Lung microvascular endothelial cell (primary cell): ENCODE measurements around the gene SSTR3. TPM values are rescaled to one million over a fixed set of nuclear protein-coding genes. Genes with fewer than 3 reads are reported as not detected.

Source experiments
- DNase-seq, 2 donors: peaks; one replicate each; pipeline versions ENCODE4 v3.0.0 to v3.0.0-alpha.2; 2010; ENCODE audit warnings: low read depth in 2 of 2
- total RNA-seq: library from RNA; depleted of rRNA; stranded (reverse); fragments of >200 nt; gene quantifications from 2 replicates; pipeline ENCODE4 v1.2.1, GENCODE V29; 2014

The SSTR3 gene
- total RNA-seq, 1 donor from 2014 or later, result not detected

GRCh38 chr22:37229012-37229804 lies 16.9 kb upstream of the SSTR3 start:
- DNase-seq, result peak; percentile 61 to 78

GRCh38 chr22:37228106-37229011 lies 16.1 kb upstream of the SSTR3 start:
- DNase-seq, result peak; percentile 20 to 38

DNA sequence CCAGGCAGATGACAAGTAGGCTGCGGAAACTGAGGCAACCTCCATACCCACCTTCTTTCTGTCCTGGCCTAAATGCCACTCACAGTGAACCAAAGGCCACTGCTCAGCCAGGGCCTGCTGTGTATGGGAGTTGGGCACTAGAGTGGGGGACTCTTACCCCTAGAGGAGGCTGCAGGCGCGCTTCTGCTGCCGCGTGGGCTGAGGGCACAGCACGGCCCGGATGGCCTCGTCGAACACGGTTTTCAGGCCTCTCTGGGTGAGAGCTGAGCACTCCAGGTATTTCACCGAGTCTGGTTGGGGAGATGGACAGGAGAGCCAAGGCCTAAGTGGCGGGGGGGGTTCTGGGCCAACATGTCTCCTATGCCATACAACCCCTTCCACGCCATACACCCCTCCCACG lies 14.2 kb upstream of the SSTR3 start:
- no peak for DNase-seq

DNA sequence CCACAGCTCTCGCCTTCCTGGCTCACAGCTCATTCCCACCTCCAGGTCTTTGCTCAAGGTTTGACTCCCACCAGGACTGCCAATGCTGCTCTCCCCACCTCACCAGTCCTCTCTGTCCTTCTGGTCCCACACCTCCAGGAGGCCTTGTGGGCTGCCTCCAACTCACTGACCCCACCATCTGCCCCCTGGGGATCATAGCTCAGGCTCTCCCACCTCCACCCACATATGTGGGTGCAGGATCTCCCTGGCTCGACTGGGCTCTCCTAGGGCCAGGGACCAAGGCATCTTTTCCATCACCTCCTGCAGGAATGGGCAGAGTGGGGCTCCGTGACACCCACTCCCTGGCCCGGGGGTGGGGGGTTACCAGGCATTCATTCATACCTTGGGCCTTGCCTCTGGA lies 13.8 kb upstream of the SSTR3 start:
- no peak for DNase-seq

- DNase-seq, result peak in 1 of 2 donors; percentile 21
These were observed 13.2 kb upstream of the SSTR3 start for GRCh38 chr22:37225481-37225880.

GRCh38 chr22:37224757-37225420 lies 12.6 kb upstream of the SSTR3 start:
- DNase-seq, result no peak

GRCh38 chr22:37223965-37224551 lies 11.8 kb upstream of the SSTR3 start:
- DNase-seq, result no peak

- DNase-seq, result no peak
These were observed 10.2 kb upstream of the SSTR3 start for GRCh38 chr22:37222440-37222971.

GRCh38 chr22:37221424-37222333 lies 9.4 kb upstream of the SSTR3 start:
- no peak for DNase-seq

DNA sequence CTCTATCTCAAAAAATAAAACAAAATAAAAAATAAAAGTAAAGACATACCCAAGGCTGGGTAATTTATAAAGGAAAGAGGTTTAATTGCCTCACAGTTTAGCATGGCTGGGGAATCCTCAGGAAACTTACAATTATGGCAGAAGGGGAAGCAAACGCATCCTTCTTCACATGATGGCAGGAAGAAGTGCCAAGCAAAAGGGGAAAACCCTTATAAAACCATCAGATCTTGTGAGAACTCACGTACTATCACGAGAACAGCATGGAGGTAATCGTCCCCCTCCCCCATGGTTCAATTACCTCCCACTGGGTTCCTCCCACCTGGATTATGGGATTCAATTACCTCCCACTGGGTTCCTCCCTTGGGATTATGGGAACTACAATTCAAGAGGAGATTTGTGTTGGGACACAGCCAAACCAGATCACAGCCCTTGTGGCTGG lies 8.3 kb upstream of the SSTR3 start:
- DNase-seq, result no peak

DNA sequence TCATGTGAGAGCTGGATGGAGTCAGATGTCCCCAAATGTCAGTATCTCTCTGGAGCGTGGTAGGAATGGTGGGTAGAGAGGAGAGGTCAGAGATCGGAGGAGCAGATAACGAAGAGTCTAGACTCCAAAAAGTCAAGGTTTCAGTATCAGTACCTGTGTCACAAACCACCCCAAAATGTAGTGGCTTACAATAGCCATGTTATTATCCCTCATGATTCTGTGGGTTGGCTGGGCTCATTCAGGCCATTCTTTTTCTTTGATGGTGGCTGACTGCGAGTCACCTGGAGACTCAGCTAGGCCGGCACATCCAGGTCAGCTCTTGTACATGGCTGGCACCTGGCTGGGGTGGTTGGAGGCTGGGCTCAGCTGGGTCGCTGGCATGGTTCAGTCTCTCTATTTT lies 7.3 kb upstream of the SSTR3 start:
- DNase-seq, result no peak

- DNase-seq, result no peak
These were observed 6.6 kb upstream of the SSTR3 start for GRCh38 chr22:37218771-37219411.

- no peak for DNase-seq
These were observed 6.1 kb upstream of the SSTR3 start for GRCh38 chr22:37218399-37218770.

DNA sequence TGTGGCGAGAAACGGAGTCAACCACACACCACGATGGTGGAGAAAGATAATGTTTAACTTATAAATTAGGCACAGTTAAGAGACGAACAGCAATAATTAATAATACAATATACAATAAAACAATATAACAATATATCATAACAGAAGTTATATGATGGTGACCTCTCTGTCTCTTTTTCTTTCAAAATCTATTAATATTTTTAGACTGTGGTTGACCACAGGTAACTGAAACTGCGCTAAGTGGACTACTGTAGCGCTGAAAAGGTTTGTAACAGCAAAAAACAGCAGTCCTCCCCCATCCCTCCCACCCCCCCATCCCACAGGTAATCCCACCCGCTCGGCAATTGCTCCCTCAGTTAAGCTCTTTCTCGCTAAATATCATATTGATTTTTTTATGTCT lies 3.6 kb upstream of the SSTR3 start:
- DNase-seq, result no peak

DNA sequence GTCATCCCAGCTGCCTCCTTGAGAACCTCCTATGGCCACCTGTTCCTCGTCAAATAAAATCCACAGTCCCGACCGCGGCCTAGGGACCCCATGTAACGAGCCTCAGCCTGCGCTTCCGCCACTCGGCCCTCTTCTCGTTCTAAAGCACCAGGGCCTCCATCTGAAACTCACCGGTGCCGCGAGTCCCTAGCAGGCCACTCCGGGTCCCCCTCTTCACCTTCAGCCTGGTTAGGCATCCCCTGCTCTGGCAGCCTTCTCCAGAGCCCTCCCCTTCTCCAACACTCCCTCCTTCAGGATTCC lies 2.4 kb upstream of the SSTR3 start:
- no peak for DNase-seq

GRCh38 chr22:37213941-37214730 lies 1.9 kb upstream of the SSTR3 start:
- DNase-seq, result no peak

DNA sequence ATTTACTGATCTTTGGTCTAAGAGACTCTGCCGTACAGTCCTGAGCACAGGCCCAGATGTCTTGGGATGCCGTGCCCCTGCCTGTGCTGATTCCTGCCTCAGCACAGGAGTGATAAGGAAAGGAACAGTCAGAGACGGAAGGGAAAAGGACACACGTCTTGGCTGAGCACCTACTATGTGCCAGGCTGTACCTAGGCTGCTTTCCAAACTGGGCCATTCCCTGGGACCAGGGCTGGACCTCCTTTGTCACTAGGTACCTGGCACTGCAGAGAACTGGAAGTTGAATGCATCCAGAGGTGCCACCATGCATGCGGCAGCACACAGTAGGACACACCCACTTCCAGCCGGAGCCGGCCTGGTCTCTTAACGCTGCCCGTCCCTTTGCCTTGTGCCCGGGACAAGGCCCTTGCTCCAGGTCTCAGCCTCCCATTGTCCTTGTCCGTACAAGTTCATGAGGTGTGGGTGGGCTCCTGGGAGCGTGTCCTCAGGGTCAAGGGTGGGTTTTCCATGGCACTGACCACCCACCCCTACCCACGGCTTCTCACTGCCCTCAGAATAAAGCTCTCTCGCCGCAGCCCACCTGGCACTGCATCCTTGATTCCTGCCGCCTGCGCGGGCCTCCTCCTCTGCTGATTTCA lies 1.1 kb upstream of the SSTR3 start:
- DNase-seq, result no peak

DNA sequence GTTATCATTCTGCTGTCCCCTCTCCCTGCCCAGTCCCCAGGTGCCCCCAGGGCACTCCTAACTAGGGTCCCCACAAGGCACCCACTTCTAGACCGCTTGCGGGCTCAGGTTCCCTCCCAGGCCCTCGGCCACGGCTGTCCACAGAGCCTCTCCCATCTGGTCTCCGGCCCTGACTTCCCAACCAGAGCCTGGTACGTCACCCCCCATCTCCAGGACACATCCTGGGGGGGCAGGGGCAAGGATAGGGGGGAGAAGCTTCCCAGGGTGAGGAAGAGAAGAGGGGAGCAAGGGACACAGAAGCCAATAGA lies 457 bp downstream of the SSTR3 start:
- no peak for DNase-seq
